SU-DHL-6 (cell line): Measurements from ENCODE around the gene TEX10.

ENCODE experiments used
- CTCF ChIP-seq: fragments of 200-600 bp; sonication (generic); IDR thresholded peaks from one replicate; pipeline ENCODE4 v1.5.1; 2017; ENCODE audit warnings: antibody characterized with exemption, mild to moderate bottlenecking, low read length, moderate library complexity; ENCODE audit not compliant: insufficient read depth, poor library complexity, severe bottlenecking
- EZH2phosphoT487 ChIP-seq: fragments of 200-600 bp; sonication (generic), shearing (Covaris generic); conservative IDR thresholded peaks from 2 replicates; pipeline ENCODE4 v1.6.1; 2018; ENCODE audit warnings: mild to moderate bottlenecking, antibody characterized with exemption, low read length, moderate library complexity, mixed read lengths

DNA sequence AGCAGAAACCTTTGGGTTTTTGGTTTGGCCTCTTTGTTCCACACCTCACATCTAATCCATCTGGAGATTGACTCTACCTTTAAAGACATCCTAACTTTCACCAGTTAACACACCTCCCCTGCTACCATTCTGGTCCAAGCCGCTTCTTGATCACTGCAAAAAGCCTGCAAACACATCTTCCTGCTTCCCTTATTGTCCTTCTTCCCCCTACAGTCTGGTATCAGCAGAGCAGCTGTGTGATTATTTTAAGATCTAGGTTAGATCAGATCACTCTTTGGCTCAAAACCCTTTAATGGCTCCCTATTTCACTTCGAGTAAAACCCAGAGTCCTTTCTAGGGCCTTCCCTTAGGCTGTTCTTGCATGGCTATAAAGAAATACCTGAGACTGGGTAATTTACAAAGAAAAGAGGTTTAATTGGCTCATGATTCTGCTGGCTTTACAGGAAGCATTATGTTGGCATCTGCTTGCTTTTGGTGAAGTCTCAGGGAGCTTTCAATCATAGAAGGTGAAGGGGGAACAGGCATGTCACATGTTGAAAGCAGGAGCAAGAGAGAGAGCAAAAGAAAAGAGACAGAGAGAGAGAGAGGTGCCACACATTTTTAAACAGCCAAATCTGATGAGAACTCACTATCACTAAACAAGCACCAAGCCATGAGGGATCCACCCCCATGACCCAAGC lies 1.5 kb upstream of the TEX10 start:
- TF ChIP-seq CTCF (no peak), EZH2phosphoT487 (no peak)
